Thyroid gland (tissue), 4 donors: ENCODE results near the gene HHAT.

Experiments used
- POLR2A ChIP-seq, 2 donors: fragments of 450-650 bp; IDR thresholded peaks; one replicate each; pipeline ENCODE4 v1.6.1; 2017; ENCODE audit warnings: antibody characterized with exemption in 2 of 2, mild to moderate bottlenecking in 2 of 2, moderate library complexity in 1 of 2
- TF ChIP-seq, protein P1 (sequence below), 6 experiments: fragments of 200-600 bp in 3 of 6; fragments of 450-650 bp in 3 of 6; sonication (generic) in 3 of 6; IDR thresholded peaks; one replicate each; pipeline ENCODE4 v1.5.1; 2016 to 2019; ENCODE audit warnings: antibody characterized with exemption in 6 of 6, mild to moderate bottlenecking in 2 of 6, inconsistent platforms in 1 of 6, moderate library complexity in 1 of 6

DNA sequence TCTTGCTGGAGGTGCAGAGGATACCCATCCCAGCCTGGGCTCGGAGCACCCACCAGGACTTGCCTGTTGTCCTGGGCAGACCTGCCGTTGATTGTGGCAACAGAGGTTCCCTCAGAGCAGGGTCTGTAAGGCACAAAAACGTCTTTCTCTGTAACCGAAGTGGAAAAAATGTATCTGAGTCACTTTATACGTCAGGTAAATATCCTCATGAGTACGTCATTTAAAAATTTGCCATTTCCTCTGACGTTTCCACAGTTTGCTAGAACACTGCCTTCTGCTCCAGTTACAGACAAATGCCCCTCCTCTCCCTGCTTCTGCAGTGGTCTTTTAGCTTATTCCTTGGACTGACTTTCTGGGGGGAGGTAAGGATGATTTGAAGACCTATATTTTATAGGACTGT, 326.8 kb downstream of the HHAT start:
- no peak for TF ChIP-seq POLR2A (IDR thresholded peaks at IDR 0.05)
- TF ChIP-seq, protein P1, sequence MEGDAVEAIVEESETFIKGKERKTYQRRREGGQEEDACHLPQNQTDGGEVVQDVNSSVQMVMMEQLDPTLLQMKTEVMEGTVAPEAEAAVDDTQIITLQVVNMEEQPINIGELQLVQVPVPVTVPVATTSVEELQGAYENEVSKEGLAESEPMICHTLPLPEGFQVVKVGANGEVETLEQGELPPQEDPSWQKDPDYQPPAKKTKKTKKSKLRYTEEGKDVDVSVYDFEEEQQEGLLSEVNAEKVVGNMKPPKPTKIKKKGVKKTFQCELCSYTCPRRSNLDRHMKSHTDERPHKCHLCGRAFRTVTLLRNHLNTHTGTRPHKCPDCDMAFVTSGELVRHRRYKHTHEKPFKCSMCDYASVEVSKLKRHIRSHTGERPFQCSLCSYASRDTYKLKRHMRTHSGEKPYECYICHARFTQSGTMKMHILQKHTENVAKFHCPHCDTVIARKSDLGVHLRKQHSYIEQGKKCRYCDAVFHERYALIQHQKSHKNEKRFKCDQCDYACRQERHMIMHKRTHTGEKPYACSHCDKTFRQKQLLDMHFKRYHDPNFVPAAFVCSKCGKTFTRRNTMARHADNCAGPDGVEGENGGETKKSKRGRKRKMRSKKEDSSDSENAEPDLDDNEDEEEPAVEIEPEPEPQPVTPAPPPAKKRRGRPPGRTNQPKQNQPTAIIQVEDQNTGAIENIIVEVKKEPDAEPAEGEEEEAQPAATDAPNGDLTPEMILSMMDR (IDR thresholded peaks at IDR 0.05): no peak
